AG04449 (cell line): ENCODE data around the gene RAB40B.

Source experiments
- CTCF ChIA-PET: fragments of 350-600 bp; formaldehyde crosslinking; extraction: SDS; loops from one replicate; lab custom pipeline; 2021; ENCODE audit warnings: antibody characterized with exemption; lab: Yijun Ruan, JAX
- POLR2A ChIA-PET: fragments of 400-600, 350-600 bp; formaldehyde crosslinking; extraction: SDS; loops from one replicate; lab custom pipeline; 2020; ENCODE audit warnings: antibody characterized with exemption, inconsistent platforms; lab: Yijun Ruan, JAX
- DNase-seq: peaks from one replicate; pipeline ENCODE4 v3.0.0-alpha.2; 2010; ENCODE audit warnings: low read depth, low spot score
- H3K4me3 ChIP-seq: 2 replicates; pipeline ENCODE4 v1.5.1; 2011; ENCODE audit warnings: low read depth, mild to moderate bottlenecking, control low read depth, low read length
- TF ChIP-seq, protein P1 (sequence below): IDR thresholded peaks from one replicate; pipeline ENCODE4 v1.5.1; 2011; ENCODE audit warnings: mild to moderate bottlenecking, moderate library complexity, low read length, control low read depth, inconsistent platforms; ENCODE audit not compliant: insufficient read depth; ENCODE audit errors: missing control alignments

Gene RAB40B

DNA sequence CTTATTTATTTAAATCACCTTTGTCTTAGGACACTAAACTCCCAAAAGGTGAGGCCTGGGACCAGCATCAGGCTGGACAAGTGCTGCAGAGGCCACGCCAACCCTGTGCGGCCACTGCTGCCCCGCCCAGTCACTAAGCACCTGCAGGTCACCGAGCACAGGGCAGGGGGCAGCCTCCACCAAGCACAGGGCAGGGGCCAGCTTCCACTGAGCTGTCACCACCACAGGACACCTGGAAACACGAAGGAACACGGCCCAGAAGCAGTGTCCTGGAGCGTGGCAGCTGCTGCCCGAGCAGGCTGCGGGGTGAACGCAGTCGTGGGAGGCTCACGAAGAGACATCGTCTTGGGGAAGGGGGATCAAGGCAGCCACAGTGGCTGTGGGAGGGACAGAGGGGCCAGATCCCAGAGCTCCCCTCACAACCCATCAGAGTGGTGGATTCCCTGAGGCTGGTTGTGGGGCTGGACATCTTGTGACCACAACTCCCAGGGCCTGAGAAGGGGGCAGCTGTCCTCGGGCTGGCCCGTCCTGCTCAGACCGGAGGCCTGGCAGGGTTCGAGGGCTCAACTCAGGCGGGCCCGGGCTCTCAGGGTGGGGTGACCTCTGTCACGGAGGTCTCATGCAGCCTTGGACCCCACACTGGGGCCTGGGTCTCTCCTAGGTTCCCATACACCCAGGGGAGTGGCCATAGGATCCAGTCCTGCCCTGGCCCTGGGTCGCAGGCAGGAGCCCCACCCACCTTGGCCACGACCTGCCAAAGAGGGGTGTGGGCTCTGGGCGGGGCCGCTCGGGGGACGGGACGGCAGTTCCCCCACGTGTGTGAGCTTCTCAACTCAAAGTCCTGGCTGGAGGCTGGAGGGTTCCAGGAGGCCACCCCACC lies 18.7 kb downstream of the RAB40B start:
- TF ChIP-seq, protein P1, sequence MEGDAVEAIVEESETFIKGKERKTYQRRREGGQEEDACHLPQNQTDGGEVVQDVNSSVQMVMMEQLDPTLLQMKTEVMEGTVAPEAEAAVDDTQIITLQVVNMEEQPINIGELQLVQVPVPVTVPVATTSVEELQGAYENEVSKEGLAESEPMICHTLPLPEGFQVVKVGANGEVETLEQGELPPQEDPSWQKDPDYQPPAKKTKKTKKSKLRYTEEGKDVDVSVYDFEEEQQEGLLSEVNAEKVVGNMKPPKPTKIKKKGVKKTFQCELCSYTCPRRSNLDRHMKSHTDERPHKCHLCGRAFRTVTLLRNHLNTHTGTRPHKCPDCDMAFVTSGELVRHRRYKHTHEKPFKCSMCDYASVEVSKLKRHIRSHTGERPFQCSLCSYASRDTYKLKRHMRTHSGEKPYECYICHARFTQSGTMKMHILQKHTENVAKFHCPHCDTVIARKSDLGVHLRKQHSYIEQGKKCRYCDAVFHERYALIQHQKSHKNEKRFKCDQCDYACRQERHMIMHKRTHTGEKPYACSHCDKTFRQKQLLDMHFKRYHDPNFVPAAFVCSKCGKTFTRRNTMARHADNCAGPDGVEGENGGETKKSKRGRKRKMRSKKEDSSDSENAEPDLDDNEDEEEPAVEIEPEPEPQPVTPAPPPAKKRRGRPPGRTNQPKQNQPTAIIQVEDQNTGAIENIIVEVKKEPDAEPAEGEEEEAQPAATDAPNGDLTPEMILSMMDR = no peak
- ChIA-PET CTCF (interaction anchor here (1.4 to 3.0 kb wide), 3 partner anchors 11 to 28 kb away, joined by 4 to 16 read pairs (median 6); no protein-coding TSS in a partner anchor), POLR2A (no interaction called here)
- H3K4me3 ChIP-seq = no peak overlapping the region
- no peak for DNase-seq

GRCh38 chr17:82678265-82678891 lies 20.1 kb downstream of the RAB40B start:
- CTCF ChIA-PET = interaction anchor here (3.0 kb wide), 1 partner anchor 9 kb away, joined by 16 read pairs; no protein-coding TSS in a partner anchor
- TF ChIP-seq, protein P1 = no peak
- no peak for DNase-seq
- H3K4me3 ChIP-seq = no peak overlapping the region
- POLR2A ChIA-PET = interaction anchor here (0.5 kb wide), 1 partner anchor 46 kb away, joined by 3 read pairs; no protein-coding TSS in a partner anchor

GRCh38 chr17:82677353-82677925 lies 21.1 kb downstream of the RAB40B start:
- CTCF ChIA-PET = interaction anchor here (3.0 kb wide), 1 partner anchor 9 kb away, joined by 16 read pairs; no protein-coding TSS in a partner anchor
- POLR2A ChIA-PET = no interaction called here
- no peak for DNase-seq
- no peak overlapping the region for H3K4me3 ChIP-seq
- TF ChIP-seq, protein P1 = no peak

- H3K4me3 ChIP-seq = no peak overlapping the region
- DNase-seq = no peak
- ChIA-PET POLR2A (no interaction called here), CTCF (interaction anchor here (1.3 kb wide), 1 partner anchor 90 kb away, joined by 3 read pairs; no protein-coding TSS in a partner anchor)
- TF ChIP-seq, protein P1 = no peak
Observed at GRCh38 chr17:82675476-82676245, 22.8 kb downstream of the RAB40B start.

DNA sequence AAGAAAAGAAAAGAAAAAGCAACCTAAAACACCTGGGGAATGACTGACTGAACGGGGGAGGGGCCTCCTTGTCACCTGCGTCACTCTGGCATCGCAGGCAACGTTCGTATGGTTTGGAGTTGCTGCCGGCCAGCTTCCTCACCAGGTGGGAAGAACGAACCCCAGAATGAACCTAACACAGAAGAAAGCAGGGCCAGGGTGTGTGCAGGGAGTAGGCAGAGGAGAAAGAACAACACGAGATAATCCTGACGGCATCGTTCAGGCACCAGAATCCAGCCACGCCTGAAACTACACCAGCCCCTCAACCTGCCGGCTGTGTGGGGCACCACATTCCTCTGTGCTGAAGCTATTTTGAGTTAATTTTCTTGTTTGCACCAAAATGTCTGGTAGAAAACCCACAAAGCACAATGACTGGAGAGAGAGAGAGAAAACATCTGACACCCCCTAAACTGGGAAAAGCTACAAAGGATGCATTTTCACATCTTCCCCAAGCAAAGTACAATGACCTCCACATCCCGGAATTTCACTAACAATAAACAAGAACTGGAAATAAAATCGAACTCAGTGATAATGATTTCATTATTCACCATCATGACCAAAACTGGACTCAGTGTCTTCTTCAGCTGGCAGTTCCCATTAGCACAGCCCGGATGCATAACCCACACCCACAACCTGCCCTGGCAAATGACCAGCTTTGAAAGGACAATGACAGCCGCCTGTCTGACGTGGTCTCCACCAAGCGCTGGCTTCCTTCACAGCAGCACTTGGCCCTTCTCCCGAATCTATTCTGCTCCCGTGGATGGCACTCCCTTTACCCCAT lies 23.6 kb downstream of the RAB40B start:
- ChIA-PET POLR2A (no interaction called here), CTCF (interaction anchor here (1.3 kb wide), 1 partner anchor 91 kb away, joined by 3 read pairs; no protein-coding TSS in a partner anchor)
- DNase-seq = no peak
- TF ChIP-seq, protein P1 = no peak
- no peak overlapping the region for H3K4me3 ChIP-seq
